Measurements from ENCODE around the gene TFDP3. TPM values are rescaled to one million over a fixed set of nuclear protein-coding genes. Genes with fewer than 3 reads are reported as not detected.

Gene TFDP3
- total RNA-seq, 4 donors from 2014 or later: not detected

DNA sequence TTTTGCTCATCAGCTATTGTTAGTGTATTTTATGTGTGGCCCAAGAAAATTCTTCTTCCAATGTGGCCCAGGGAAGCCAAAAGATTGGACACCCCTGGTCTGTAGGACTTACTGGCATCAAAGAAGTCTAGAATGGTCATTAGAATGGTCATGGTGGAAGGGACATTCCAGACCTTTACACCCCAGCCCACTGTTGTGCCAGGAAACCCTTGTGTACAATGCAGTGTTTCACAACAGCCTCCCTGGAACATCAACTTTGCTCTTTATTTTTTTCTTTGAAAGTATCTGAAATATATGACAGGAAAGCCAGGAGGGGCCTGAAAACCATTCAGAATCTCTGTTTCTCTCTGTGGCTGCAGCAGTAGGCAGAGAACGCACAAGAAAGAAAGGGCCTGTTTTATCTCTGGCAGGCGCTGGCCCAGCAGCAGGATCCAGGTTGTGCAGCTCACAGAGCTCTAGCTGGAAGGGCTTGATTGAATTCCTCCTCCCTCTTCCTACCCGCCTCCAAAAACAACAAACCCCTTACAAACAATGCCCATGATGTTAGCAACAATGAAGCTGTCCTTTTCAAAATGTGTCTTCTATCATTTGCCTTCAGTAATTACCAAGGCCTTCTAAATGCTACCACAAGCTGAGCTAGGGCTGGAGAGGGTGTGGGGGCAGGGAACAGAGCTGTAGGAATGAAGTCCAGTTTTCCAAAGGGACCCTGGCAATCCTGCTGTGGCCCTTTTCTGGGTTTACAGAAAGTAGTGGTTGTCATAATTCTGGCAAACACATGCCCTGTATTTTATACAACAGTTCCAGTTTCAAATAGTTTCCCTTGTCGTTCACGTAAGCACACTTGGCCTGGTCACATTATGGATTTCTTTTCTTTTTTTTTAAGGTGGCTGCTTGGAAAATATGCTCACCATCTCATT is 32.3 kb upstream of the TFDP3 start:
- Histone ChIP-seq H3K27ac (no peak overlapping the region), H3K4me3 (no peak overlapping the region), H3K27me3 (no peaks in the 10 kb centered on the region), H3K36me3 (no peaks in the 10 kb centered on the region), H3K4me1 (no peaks in the 10 kb centered on the region), H3K9me3 (no peaks in the 10 kb centered on the region)
- TF ChIP-seq, protein P1, sequence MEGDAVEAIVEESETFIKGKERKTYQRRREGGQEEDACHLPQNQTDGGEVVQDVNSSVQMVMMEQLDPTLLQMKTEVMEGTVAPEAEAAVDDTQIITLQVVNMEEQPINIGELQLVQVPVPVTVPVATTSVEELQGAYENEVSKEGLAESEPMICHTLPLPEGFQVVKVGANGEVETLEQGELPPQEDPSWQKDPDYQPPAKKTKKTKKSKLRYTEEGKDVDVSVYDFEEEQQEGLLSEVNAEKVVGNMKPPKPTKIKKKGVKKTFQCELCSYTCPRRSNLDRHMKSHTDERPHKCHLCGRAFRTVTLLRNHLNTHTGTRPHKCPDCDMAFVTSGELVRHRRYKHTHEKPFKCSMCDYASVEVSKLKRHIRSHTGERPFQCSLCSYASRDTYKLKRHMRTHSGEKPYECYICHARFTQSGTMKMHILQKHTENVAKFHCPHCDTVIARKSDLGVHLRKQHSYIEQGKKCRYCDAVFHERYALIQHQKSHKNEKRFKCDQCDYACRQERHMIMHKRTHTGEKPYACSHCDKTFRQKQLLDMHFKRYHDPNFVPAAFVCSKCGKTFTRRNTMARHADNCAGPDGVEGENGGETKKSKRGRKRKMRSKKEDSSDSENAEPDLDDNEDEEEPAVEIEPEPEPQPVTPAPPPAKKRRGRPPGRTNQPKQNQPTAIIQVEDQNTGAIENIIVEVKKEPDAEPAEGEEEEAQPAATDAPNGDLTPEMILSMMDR (IDR thresholded peaks at IDR 0.05): no peak
- no peak for TF ChIP-seq POLR2A (IDR thresholded peaks at IDR 0.05)
- no peak for DNase-seq

DNA sequence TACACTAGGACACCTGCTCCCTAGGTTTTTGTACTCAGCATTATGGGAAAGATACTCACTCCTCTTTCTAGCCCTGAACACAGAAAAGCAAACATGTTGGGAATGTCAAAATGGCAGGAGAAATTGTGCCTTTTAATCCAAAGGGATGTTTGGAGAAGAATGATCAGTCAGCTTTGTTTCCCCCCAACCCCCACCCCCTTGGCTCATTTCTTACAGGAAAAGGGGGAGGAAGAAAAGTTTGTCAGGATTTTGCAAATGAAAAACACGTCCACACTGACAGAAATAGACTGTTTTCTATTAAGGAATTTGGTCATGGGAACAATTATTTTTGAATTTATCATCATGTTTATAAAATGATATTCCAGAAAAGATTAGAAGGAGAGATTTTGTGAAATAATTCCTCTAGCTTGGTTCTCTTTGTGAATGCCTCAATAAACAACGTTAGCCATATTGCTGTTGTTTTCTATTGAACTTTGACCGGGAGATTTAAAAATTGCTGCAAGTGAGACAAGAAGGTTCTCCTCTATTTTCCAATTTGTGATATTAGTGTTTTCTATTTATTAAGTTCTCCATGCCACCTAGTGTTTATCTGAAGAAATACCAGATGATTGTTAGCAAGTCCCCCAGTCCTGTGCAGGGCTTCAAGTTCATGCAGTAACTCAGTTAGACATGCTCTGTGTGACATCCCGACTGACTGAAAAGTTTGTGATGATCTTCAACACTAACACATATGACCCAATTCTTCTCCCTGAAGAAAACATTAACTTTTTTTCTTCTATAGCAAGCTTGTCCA is 31.3 kb upstream of the TFDP3 start:
- Histone ChIP-seq H3K36me3 (no peaks in the 10 kb centered on the region), H3K27me3 (no peaks in the 10 kb centered on the region), H3K9me3 (no peaks in the 10 kb centered on the region), H3K4me1 (no peaks in the 10 kb centered on the region), H3K27ac (no peak overlapping the region), H3K4me3 (no peak overlapping the region)
- DNase-seq: no peak
- no peak for TF ChIP-seq POLR2A (IDR thresholded peaks at IDR 0.05)
- TF ChIP-seq, protein P1 (IDR thresholded peaks at IDR 0.05): no peak

DNA sequence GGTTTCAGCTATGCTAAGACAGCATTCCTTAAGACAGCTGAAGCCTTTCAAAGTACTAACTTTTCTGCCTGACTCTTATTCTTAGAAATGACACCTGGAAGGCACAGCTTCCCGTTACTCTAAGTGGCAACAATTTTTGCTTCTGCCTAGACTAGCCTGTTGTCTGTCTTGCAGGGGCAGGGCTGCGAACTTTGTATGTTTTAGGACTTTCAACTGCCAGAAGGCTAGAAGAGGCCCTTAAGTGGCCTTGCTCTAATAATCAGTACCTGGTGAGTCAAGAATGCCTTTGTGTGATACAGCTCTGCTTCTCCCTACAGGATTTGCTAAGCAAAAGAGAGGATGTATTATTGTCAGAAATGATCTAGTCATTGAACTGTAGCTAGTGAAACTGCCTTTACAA is 30.0 kb upstream of the TFDP3 start:
- TF ChIP-seq, protein P1 (IDR thresholded peaks at IDR 0.05): no peak
- TF ChIP-seq POLR2A (IDR thresholded peaks at IDR 0.05): no peak
- Histone ChIP-seq H3K9me3 (no peaks in the 10 kb centered on the region), H3K4me1 (no peaks in the 10 kb centered on the region), H3K27me3 (no peaks in the 10 kb centered on the region), H3K27ac (no peak overlapping the region), H3K36me3 (no peaks in the 10 kb centered on the region), H3K4me3 (no peak overlapping the region)
- DNase-seq: no peak

DNA sequence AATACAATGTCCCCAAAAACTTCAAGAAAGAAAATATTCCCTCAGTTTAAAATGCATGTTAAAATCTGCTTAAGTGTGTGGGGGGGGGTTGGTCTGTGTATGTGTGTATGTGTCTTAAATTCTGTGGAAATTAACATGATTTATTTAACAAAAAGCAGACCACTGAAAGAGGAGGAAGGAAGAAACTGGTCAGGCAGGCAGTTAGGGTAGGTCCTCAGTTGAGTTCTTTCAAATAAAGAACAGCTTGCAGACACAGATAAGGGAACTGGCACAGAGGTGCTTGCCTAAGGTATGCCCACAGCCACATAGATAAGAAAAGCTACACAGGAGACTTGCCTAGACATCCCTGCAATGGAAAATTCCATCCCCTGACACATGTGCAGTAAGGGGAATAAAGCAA is 28.8 kb upstream of the TFDP3 start:
- H3K4me1 ChIP-seq: no peaks in the 10 kb centered on the region
- no peak for DNase-seq

DNA sequence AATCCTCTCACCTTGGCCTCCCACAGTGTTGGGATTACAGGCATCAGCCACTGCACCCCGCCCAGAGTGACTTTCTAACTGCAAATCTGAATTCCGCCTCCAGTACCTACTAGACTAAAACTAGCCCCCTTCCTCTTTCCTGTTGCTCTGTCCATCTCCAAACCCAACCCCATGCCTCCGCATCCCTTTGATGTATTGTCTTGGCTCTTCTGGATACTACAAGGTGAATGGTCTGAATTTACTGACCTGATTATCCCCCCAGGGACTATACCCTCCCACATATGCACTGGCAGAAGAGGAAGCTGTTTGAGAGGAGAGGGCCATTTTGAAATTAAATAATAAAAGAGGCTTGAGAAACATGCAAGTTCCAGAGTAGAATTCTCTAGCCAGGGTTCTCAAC is 17.7 kb upstream of the TFDP3 start:
- no peaks in the 10 kb centered on the region for H3K9me3 ChIP-seq
- H3K27me3 ChIP-seq: no peaks in the 10 kb centered on the region
- H3K27ac ChIP-seq: no peak overlapping the region
- TF ChIP-seq POLR2A (IDR thresholded peaks at IDR 0.05): no peak
- TF ChIP-seq, protein P1 (IDR thresholded peaks at IDR 0.05): no peak
- no peak for DNase-seq
- no peaks in the 10 kb centered on the region for H3K4me1 ChIP-seq
- H3K36me3 ChIP-seq: no peaks in the 10 kb centered on the region
- H3K4me3 ChIP-seq: no peak overlapping the region

More for the DNA sequence above, 28.8 kb upstream of the TFDP3 start:
- TF ChIP-seq, protein P1 (IDR thresholded peaks at IDR 0.05): no peak
- no peak for TF ChIP-seq POLR2A (IDR thresholded peaks at IDR 0.05)
- H3K9me3 ChIP-seq: no peaks in the 10 kb centered on the region
- no peak overlapping the region for H3K4me3 ChIP-seq
- H3K27me3 ChIP-seq: no peaks in the 10 kb centered on the region
- H3K27ac ChIP-seq: no peak overlapping the region
- H3K36me3 ChIP-seq: no peaks in the 10 kb centered on the region

All from Peyer's patch (tissue), 4 donors.